GM19035 (cell line): Measurements from ENCODE around the gene LSAMP.
"Not testable (repeated sequence)": the region's sequence is repeated elsewhere in the genome, so short reads cannot be mapped to it uniquely, and the experiment has no call there.

ENCODE experiments used
- ATAC-seq: cut with Tn5 transposase; IDR thresholded peaks from one replicate; pipeline ENCODE4 v1.9.1; 2021; ENCODE audit not compliant: unreplicated experiment

LSAMP gene

GRCh38 chr3:115857518-115858136 is 587.7 kb downstream of the LSAMP start:
- no peak for ATAC-seq

GRCh38 chr3:115855911-115856310 is 589.4 kb downstream of the LSAMP start:
- no peak for ATAC-seq

DNA sequence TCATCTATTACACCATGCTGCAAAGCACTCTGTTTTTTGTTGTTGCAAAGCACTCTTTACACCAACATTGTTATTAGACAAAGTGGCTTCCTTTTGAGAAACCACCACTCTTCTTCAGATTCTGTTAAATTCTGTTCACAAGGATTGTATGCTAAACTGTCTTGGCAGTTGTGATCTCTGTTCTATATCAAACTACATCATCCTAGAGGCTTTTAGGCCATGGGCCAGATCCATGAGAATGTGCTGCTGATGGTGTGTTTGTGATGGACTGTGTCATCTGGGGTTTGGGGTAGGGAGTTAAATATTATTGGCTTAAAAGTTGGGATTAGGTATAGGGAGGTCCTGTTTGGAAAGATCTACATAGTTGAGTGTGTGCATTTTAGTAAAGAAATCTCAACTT is 592.2 kb downstream of the LSAMP start:
- ATAC-seq: no peak

DNA sequence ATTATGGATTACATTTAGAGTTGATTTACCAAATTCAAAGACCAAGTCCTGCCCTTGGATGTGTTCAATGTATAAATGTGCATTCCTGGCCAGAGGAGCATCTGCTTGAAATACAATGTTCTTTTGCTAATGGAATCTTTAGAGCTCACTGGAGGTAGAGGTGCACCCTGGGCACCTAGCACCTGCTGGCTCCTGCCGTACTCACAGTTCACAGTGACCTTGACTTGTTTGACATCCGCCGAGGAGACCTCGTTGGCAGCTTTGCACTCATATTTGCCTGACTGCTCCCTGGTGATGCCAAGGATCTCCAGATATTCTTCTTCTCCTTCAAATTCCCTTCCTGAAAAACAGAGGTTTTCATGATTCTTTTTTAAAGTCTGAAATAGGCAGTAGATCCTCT is 593.0 kb downstream of the LSAMP start:
- no peak for ATAC-seq

DNA sequence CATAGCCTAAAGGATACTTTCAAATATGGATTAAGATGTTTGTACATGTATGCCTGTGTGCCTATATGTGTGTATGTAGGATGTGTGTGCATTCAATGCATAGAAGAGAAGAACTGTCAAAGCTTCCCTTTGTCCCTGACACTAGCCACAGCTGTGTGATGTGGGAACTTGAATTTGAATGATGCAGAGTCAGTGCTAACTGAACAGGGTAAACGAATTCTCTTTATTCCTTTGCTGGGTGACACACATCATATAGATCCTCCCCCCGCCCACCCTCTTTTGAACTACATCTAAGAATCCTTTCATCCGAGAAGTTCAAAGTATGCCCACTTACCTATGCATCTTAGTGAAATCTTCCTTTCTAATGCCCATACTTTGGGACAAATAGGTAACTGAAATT is 593.7 kb downstream of the LSAMP start:
- ATAC-seq: no peak

GRCh38 chr3:115848641-115849040 is 596.6 kb downstream of the LSAMP start:
- no peak for ATAC-seq

DNA sequence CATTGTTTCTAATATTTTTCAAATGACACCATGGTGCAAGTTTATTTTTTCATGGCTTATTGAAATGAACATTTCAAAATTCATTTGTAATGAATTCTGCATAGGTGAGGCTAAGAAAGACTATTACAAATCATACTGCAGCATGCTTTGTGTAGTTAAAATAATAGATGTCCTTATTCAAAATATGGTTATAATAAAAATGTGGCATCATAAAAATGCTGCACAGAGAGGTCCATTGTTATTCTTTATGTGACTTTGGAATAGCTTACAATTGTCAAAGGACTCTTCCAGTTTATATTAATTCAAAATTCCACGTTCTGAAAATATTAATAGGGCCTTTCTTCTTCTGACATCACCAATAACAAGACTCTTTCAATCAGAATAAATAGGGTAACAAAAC is 599.3 kb downstream of the LSAMP start:
- ATAC-seq: no peak

GRCh38 chr3:115844729-115845128 is 600.6 kb downstream of the LSAMP start:
- ATAC-seq: not testable (repeated sequence)

- no peak for ATAC-seq
Measured at GRCh38 chr3:115843206-115843605, 602.1 kb downstream of the LSAMP start.

GRCh38 chr3:115839246-115839645 is 606.0 kb downstream of the LSAMP start:
- ATAC-seq: no peak

DNA sequence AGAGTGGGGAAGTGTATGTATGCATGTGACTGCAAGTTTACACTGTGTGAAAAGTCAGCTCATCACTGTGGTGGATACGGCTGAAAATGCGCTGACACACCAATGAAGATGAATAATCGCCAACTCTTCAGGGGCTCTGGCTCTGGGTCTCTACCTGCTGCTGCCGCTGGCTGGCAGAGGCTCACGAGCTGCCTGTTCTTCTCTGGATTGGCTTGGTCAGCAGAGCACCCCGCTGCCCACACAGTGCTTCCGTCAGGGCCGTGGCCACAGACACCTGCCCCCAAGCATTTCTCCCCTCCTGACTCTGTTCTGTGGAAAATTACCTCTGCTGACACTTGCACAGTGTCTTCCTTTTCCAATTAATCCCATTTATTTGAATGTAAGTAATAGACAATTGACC is 606.5 kb downstream of the LSAMP start:
- no peak for ATAC-seq

DNA sequence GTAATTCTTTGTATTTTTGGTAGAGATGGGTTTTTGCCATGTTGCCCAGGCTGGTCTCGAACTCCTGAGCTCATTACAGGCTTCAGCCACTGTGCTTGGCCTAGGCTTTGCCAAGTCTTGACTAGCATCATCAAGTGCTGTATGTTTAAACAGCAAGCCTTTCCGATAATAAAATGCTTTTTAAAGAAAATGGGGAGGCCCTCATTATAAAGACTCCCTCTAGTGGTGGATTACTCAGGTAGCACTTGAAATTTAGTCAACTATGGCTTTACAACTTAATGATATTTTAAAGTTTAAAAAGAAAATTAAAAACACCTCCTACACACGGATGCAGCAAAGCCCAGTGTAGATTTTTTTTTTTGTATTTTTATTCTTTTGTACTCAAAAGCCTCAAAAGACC is 608.3 kb downstream of the LSAMP start:
- no peak for ATAC-seq

DNA sequence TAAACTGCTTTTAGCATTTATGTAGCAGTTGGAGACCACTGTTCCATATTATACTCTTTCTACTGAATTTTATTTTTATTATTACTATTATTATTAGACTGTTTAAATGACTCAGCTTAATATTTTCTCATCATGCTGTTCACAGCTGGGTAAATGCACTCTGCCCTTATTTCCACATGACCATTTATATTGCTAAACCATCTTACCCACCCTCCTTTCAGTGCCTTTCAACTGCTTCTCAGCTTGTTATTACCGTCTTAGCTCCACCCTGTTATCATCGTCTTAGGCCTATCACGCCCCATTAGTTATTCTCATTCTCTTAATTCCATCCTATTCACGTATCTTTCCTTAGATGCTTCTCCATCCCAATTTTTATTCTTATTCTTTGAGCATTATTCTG is 609.3 kb downstream of the LSAMP start:
- ATAC-seq: no peak

DNA sequence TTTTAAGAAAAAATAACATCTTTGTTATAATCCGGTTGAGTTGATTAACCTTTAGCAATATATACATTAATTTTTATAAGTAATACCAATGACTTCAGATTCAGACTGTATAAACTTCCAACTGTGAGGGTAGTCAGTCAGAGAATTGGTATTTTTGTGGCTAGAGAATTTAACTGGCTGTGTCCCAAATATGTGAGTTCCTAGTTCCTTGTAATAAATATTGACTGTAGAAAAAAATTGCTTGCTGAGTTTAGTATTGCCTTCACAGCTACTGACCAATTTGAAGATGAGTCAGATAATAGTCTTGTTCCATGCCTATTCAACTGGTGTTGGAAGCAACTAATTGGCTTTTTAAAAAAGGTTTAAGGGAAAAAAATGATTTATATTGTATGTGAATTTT is 611.2 kb downstream of the LSAMP start:
- no peak for ATAC-seq

GRCh38 chr3:115833074-115833473 is 612.2 kb downstream of the LSAMP start:
- no peak for ATAC-seq

DNA sequence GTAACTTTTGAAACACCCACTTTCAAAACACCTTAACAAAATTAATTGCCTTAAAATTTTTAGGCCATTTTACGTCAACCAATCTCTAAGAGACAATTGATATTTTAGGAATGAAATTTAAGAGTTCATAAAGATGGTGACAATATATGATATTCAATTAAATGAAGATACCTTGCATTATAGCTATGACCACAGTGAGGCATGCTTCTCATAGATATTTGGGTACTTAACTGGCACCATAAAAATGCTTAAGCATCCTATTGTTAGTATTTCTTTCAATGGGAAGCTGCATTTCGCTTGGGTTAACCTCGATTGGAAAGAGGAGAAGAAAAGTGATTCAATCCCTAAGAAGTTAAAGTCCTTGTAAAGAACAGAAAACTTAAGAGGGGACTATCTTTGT is 613.0 kb downstream of the LSAMP start:
- ATAC-seq: no peak

DNA sequence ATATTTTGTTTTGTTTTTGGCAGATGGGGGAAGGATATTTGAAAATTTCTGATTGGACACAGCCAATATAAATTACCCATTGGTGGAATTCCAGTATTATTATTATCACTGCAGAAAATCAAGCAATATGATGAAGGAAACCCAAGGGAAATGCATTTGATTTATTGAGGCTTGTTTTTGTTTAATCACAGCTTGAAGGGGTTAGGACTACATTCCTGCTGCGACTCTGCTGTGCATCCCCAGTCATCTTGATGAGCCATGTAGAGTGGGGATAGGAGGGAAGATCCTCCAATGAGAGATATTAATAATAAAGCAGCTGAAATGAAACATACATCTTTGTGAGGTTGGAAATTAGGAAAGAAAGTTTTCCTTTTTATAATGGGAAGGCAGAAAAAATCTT is 613.4 kb downstream of the LSAMP start:
- no peak for ATAC-seq

DNA sequence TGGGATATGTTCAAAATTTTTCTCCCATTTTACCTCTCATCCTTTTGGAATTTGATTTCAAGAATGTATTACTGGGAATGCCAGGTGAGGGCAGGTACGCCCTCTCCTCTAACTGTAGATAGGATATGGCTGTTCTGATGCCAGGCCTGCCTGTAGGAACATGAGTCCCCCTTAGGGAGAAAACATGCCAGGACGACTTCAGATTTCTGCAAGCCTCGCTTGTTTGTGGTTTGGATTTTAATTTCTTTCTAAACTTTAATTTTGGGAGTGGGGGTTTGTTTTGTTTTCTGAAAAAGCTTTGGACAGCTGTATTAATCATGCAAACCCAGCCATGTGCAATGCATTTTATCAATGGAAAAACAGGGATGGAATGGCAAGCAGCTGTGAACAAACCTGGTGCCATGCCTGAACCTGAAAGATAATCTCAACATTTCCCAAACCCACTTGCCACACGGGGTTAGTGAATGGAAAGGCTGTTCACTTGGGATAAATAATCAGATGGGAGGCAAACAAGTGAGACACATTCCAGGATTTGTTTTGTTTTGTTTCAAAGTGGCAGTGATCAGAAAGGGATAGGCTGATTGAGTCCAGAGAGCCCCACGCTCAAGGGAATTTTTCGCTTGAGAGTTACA is 614.4 kb downstream of the LSAMP start:
- ATAC-seq: no peak

DNA sequence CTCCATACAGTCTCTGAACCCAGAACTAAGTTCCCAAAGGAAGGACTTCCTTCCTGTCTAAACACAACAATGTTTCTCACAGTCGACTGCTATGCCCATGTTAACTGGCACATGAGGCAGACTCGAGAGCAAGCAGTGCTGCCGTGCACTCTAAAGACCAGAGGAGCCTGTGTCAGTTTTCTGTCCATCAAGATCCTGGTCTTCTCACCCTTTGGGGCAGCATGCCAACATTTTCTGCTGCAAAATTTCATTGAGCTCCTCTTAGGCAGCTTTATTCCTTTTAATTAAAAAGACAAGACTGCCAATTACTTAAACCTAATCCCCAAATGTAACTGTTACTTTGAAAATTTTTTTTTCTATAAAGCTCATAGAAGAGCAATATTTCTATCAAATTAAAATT is 616.9 kb downstream of the LSAMP start:
- no peak for ATAC-seq

DNA sequence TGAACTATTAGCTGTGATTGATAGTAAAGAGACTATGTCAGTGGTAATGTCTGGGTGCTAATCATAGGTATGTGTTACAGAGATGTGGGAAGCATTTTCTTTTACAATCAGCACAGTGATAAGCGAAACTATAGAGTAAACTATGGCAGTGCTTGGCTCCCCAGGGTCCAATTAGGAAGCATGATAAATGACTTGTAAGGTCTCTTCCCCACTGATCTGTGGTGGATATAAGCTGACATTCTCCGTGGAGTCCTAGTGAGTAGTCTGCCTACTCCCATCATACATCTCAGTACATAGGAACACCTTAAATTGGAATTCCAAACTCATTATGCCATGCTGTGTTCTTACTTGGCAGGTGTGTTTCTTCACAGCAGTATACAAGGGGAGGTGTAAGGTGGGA is 617.8 kb downstream of the LSAMP start:
- no peak for ATAC-seq

- no peak for ATAC-seq
Measured at GRCh38 chr3:115825046-115825445, 620.2 kb downstream of the LSAMP start.

GRCh38 chr3:115823083-115823482 is 622.2 kb downstream of the LSAMP start:
- ATAC-seq: no peak

DNA sequence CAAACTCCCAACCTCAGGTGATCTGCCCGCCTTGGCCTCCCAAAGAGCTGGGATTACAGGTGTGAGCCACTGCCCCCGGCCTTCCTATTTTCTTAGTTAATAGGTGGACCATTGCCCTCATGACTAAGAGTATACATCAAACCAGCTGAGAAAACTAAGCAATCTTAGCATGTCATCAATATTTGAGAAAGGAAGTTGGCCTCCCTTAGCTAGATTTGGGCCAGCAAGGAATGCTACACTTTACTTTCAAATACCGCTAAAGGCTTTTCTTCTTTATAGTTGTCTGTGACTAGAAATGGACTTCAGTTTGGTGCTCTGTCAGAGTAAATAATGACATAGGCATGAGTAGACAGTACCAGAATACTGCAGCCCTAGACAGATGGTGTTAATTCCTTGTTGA is 622.7 kb downstream of the LSAMP start:
- ATAC-seq: no peak
